Gastroesophageal sphincter (tissue), 3 donors: ENCODE measurements around the gene NANS.

Experiments used
- CTCF ChIP-seq, 4 experiments: fragments of 200-600 bp in 2 of 4; fragments of 450-650 bp in 2 of 4; sonication (generic) in 1 of 4; IDR thresholded peaks; one replicate each; pipeline ENCODE4 v1.5.1; 2017 to 2019; ENCODE audit warnings: antibody characterized with exemption in 4 of 4, mild to moderate bottlenecking in 2 of 4, moderate library complexity in 2 of 4
- EP300 ChIP-seq: sonication (generic); formaldehyde crosslinking; IDR thresholded peaks from one replicate; pipeline ENCODE4 v1.6.1; 2017; ENCODE audit warnings: antibody characterized with exemption, mild to moderate bottlenecking
- POLR2A ChIP-seq, 2 donors: fragments of 450-650 bp; IDR thresholded peaks; one replicate each; pipeline ENCODE4 v1.6.1; 2017; ENCODE audit warnings: antibody characterized with exemption in 2 of 2, mild to moderate bottlenecking in 2 of 2, moderate library complexity in 1 of 2
- POLR2AphosphoS5 ChIP-seq: sonication (generic); formaldehyde crosslinking; IDR thresholded peaks from one replicate; pipeline ENCODE4 v1.6.1; 2017; ENCODE audit warnings: antibody characterized with exemption

- TF ChIP-seq CTCF (IDR thresholded peaks at IDR 0.05) (no peak), POLR2AphosphoS5 (no peak), POLR2A (IDR thresholded peaks at IDR 0.05) (no peak), EP300 (no peak)
Observed at GRCh38 chr9:98086461-98086860, 29.9 kb downstream of the NANS start.
